Activated B cell treated with CpG ODN at 0.5 μM for 24 hours (primary cell): ENCODE results near the gene FMR1. TPM values are rescaled to one million over a fixed set of nuclear protein-coding genes. Genes with fewer than 3 reads are reported as not detected.

Source experiments
- ATAC-seq: fragments of 200-7000 bp; cut with Tn5 transposase; one replicate; pipeline ENCODE4 v1.10.0; 2021; ENCODE audit warnings: low read depth, mild to moderate bottlenecking, moderate library complexity
- CTCF ChIA-PET: fragments of 350-600 bp; sonication (Branson Sonifier 250); formaldehyde crosslinking; loops from one replicate; lab custom pipeline; 2021; ENCODE audit warnings: antibody characterized with exemption; lab: Charles Lee
- POLR2A ChIA-PET: fragments of 350-600 bp; sonication (Branson Sonifier 250); formaldehyde crosslinking; loops from one replicate; lab custom pipeline; 2021; ENCODE audit warnings: antibody characterized with exemption; lab: Charles Lee
- DNase-seq: peaks from one replicate; pipeline ENCODE4 v3.0.0; 2022
- H3K27ac Mint-ChIP-seq: one replicate; pipeline ENCODE4 v1.8.0; 2020; ENCODE audit warnings: mixed read lengths
- H3K27me3 Mint-ChIP-seq: one replicate; pipeline ENCODE4 v1.8.0; 2021; ENCODE audit warnings: mixed read lengths
- H3K36me3 Mint-ChIP-seq: one replicate; pipeline ENCODE4 v1.8.0; 2021; ENCODE audit warnings: low read depth, mixed read lengths
- H3K4me1 Mint-ChIP-seq: one replicate; pipeline ENCODE4 v1.8.0; 2021; ENCODE audit warnings: mixed read lengths
- H3K4me3 Mint-ChIP-seq: one replicate; pipeline ENCODE4 v1.8.0; 2020; ENCODE audit warnings: mild to moderate bottlenecking, mixed read lengths
- H3K9me3 Mint-ChIP-seq: one replicate; pipeline ENCODE4 v1.8.0; 2020; ENCODE audit warnings: mixed read lengths
- CTCF ChIP-seq: fragments of 200-600 bp; IDR thresholded peaks from one replicate; pipeline ENCODE4 v1.8.0; 2022; ENCODE audit warnings: antibody characterized with exemption, mild to moderate bottlenecking
- intact Hi-C: fragments of 100-400 bp; cut with micrococcal nuclease; formaldehyde crosslinking; loops from one replicate; pipeline ENCODE4 v1.15.1; 2024
- total RNA-seq: library from RNA; stranded (reverse); gene quantifications from 2 replicates; pipeline ENCODE4 v1.2.3, GENCODE V29; 2022

FMR1 gene
- total RNA-seq, 1 donor from 2014 or later = 60.3 TPM

- DNase-seq = no peak
- no peaks in the 10 kb centered on the region for H3K36me3 Mint-ChIP-seq
- intact Hi-C loops = no loop called here
- ChIA-PET POLR2A (no interaction called here), CTCF (no interaction called here)
- no peak overlapping the region for H3K4me3 Mint-ChIP-seq
- H3K4me1 Mint-ChIP-seq = no peaks in the 10 kb centered on the region
- no peak for TF ChIP-seq CTCF
- H3K9me3 Mint-ChIP-seq = peaks cover 7% of the 10 kb centered on the region
- H3K27ac Mint-ChIP-seq = no peak overlapping the region
- ATAC-seq = no peak
- H3K27me3 Mint-ChIP-seq = no peaks in the 10 kb centered on the region
These were observed 26.8 kb upstream of the FMR1 start for GRCh38 chrX:147884958-147885357.

GRCh38 chrX:147890756-147891155 lies 21.0 kb upstream of the FMR1 start:
- TF ChIP-seq CTCF = no peak
- intact Hi-C loops = no loop called here
- ChIA-PET CTCF (no interaction called here), POLR2A (no interaction called here)
- DNase-seq = no peak
- no peak for ATAC-seq
- Mint-ChIP-seq H3K27ac (no peak overlapping the region), H3K27me3 (peaks cover 2% of the 10 kb centered on the region), H3K36me3 (no peaks in the 10 kb centered on the region), H3K4me3 (no peak overlapping the region), H3K4me1 (no peaks in the 10 kb centered on the region), H3K9me3 (peaks cover 4% of the 10 kb centered on the region)

GRCh38 chrX:147891896-147892295 lies 19.8 kb upstream of the FMR1 start:
- POLR2A ChIA-PET = no interaction called here
- intact Hi-C loops = no loop called here
- no peak overlapping the region for H3K27ac Mint-ChIP-seq
- no peak for ATAC-seq
- H3K36me3 Mint-ChIP-seq = no peaks in the 10 kb centered on the region
- H3K9me3 Mint-ChIP-seq = peaks cover 4% of the 10 kb centered on the region
- DNase-seq = no peak
- H3K27me3 Mint-ChIP-seq = peaks cover 2% of the 10 kb centered on the region
- H3K4me3 Mint-ChIP-seq = no peak overlapping the region
- CTCF ChIA-PET = no interaction called here
- H3K4me1 Mint-ChIP-seq = peaks cover 3% of the 10 kb centered on the region
- TF ChIP-seq CTCF = no peak

GRCh38 chrX:147893741-147894140 lies 18.0 kb upstream of the FMR1 start:
- ChIA-PET CTCF (no interaction called here), POLR2A (no interaction called here)
- no peak overlapping the region for H3K27ac Mint-ChIP-seq

GRCh38 chrX:147894366-147894963 lies 17.3 kb upstream of the FMR1 start:
- H3K27ac Mint-ChIP-seq = no peak overlapping the region

More at GRCh38 chrX:147893741-147894140, 18.0 kb upstream of the FMR1 start:
- ATAC-seq (no peak), DNase-seq (no peak)
- H3K27me3 Mint-ChIP-seq = peaks cover 2% of the 10 kb centered on the region
- intact Hi-C loops = no loop called here
- peaks cover 3% of the 10 kb centered on the region for H3K4me1 Mint-ChIP-seq
- no peak overlapping the region for H3K4me3 Mint-ChIP-seq
- no peak for TF ChIP-seq CTCF
- peaks cover 1% of the 10 kb centered on the region for H3K9me3 Mint-ChIP-seq
- H3K36me3 Mint-ChIP-seq = no peaks in the 10 kb centered on the region

More at GRCh38 chrX:147894366-147894963, 17.3 kb upstream of the FMR1 start:
- ATAC-seq = no peak
- intact Hi-C loops = no loop called here
- no peaks in the 10 kb centered on the region for H3K36me3 Mint-ChIP-seq
- no peak for DNase-seq
- H3K27me3 Mint-ChIP-seq = peaks cover 2% of the 10 kb centered on the region
- ChIA-PET CTCF (no interaction called here), POLR2A (no interaction called here)
- H3K4me3 Mint-ChIP-seq = no peak overlapping the region
- H3K9me3 Mint-ChIP-seq = no peaks in the 10 kb centered on the region
- peaks cover 7% of the 10 kb centered on the region for H3K4me1 Mint-ChIP-seq
- no peak for TF ChIP-seq CTCF
